MM.1S (cell line): ENCODE measurements around the gene AP2M1.

ENCODE experiments used
- CTCF ChIP-seq: fragments of 300-600 bp; sonication (generic); IDR thresholded peaks from 2 replicates; pipeline ENCODE4 v1.5.1; 2016; ENCODE audit warnings: antibody characterized with exemption, low read length, mixed read lengths
- EZH2 ChIP-seq: fragments of 300-600 bp; sonication (generic); optimal IDR thresholded peaks from 2 replicates; pipeline ENCODE3; 2017; ENCODE audit warnings: low read depth, mild to moderate bottlenecking, antibody characterized with exemption, low read length, mixed read lengths

GRCh38 chr3:184188080-184188479 is 13.4 kb downstream of the AP2M1 start:
- TF ChIP-seq CTCF = no peak
- no peak for TF ChIP-seq EZH2
